A673 (cell line): ENCODE measurements around the gene YJU2.
"Not testable (repeated sequence)": the region's sequence is repeated elsewhere in the genome, so short reads cannot be mapped to it uniquely, and the experiment has no call there.

Source experiments
- CTCF ChIP-seq: fragments of 300-800, 200-600 bp; sonication (generic); conservative IDR thresholded peaks from 2 replicates; pipeline ENCODE4 v1.5.1; 2017; ENCODE audit warnings: low read depth, mild to moderate bottlenecking, antibody characterized with exemption, low read length, moderate library complexity, mixed read lengths
- EZH2 ChIP-seq: fragments of 200-600 bp; sonication (generic); IDR thresholded peaks from 2 replicates; pipeline ENCODE4 v1.6.1; 2017; ENCODE audit warnings: borderline replicate concordance, low read depth, mild to moderate bottlenecking, mixed read lengths, antibody characterized with exemption, low read length; ENCODE audit not compliant: poor library complexity, severe bottlenecking

DNA sequence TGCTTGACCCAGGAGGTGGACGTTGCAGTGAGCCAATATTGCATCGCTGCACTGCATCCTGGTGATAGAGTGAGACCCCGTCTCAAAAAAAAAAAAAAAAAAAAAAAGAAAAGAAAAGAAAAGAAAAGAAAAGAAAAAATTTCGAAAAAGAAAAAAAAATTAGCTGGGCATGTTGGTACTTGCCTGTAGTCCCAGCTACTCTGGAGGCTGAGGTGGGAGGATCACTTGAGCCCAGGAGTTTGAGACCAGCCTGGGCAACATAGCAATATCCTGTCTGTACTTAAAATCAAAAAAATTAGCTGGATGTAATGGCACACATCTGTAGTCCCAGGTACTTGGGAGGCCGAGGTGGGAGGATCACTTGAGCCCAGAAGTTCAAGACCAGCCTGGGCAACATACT lies 14.7 kb upstream of the YJU2 start:
- not testable (repeated sequence) for TF ChIP-seq EZH2, CTCF
